Muscle layer of duodenum (tissue), 2 donors: Measurements from ENCODE around the gene OR5M11.

ENCODE experiments used
- H3K27ac ChIP-seq: one replicate; pipeline ENCODE4 v1.7.0; 2013; ENCODE audit warnings: mild to moderate bottlenecking, low read length
- H3K27me3 ChIP-seq: one replicate; pipeline ENCODE4 v1.7.0; 2013; ENCODE audit warnings: low read depth, mild to moderate bottlenecking, control low read depth, low read length
- H3K36me3 ChIP-seq, 2 donors: one replicate each; pipeline ENCODE4 v1.7.0; 2013; ENCODE audit warnings: low read length in 2 of 2, control low read depth in 1 of 2, mild to moderate bottlenecking in 1 of 2; ENCODE audit not compliant: insufficient read depth in 2 of 2, control insufficient read depth in 1 of 2
- H3K4me1 ChIP-seq, 2 donors: one replicate each; pipeline ENCODE4 v1.7.0; 2013; ENCODE audit warnings: low read length in 2 of 2, mild to moderate bottlenecking in 2 of 2, control low read depth in 1 of 2, moderate library complexity in 1 of 2; ENCODE audit not compliant: insufficient read depth in 2 of 2, control insufficient read depth in 1 of 2
- H3K4me3 ChIP-seq, 2 donors: one replicate each; pipeline ENCODE4 v1.7.0; 2013; ENCODE audit warnings: low read length in 2 of 2, low read depth in 1 of 2, mild to moderate bottlenecking in 1 of 2
- H3K9me3 ChIP-seq, 2 donors: one replicate each; pipeline ENCODE4 v1.7.0; 2013; ENCODE audit warnings: low read length in 2 of 2, control low read depth in 1 of 2, mild to moderate bottlenecking in 1 of 2; ENCODE audit not compliant: control insufficient read depth in 1 of 2
- donor health status: healthy.

The OR5M11 gene

GRCh38 chr11:56497010-56497409 lies 46.0 kb downstream of the OR5M11 start:
- no peaks in the 10 kb centered on the region for H3K9me3 ChIP-seq
- H3K27me3 ChIP-seq, result no peaks in the 10 kb centered on the region
- H3K27ac ChIP-seq, result no peak overlapping the region
- H3K4me1 ChIP-seq, result no peaks in the 10 kb centered on the region
- H3K4me3 ChIP-seq, result no peak overlapping the region
- no peaks in the 10 kb centered on the region for H3K36me3 ChIP-seq

- Histone ChIP-seq H3K27me3 (no peaks in the 10 kb centered on the region), H3K36me3 (no peaks in the 10 kb centered on the region), H3K4me1 (no peaks in the 10 kb centered on the region), H3K27ac (no peak overlapping the region), H3K4me3 (no peak overlapping the region), H3K9me3 (no peaks in the 10 kb centered on the region)
Observed at GRCh38 chr11:56495117-56495516, 47.9 kb downstream of the OR5M11 start.
